Activated B cell treated with CpG ODN at 0.5 μM for 24 hours (primary cell): ENCODE results near the gene GLS2. TPM values are rescaled to one million over a fixed set of nuclear protein-coding genes. Genes with fewer than 3 reads are reported as not detected.

ENCODE experiments used
- ATAC-seq: fragments of 200-7000 bp; cut with Tn5 transposase; one replicate; pipeline ENCODE4 v1.10.0; 2021; ENCODE audit warnings: low read depth, mild to moderate bottlenecking, moderate library complexity
- CTCF ChIA-PET: fragments of 350-600 bp; sonication (Branson Sonifier 250); formaldehyde crosslinking; loops from one replicate; lab custom pipeline; 2021; ENCODE audit warnings: antibody characterized with exemption; lab: Charles Lee
- POLR2A ChIA-PET: fragments of 350-600 bp; sonication (Branson Sonifier 250); formaldehyde crosslinking; loops from one replicate; lab custom pipeline; 2021; ENCODE audit warnings: antibody characterized with exemption; lab: Charles Lee
- DNase-seq: peaks from one replicate; pipeline ENCODE4 v3.0.0; 2022
- H3K27ac Mint-ChIP-seq: one replicate; pipeline ENCODE4 v1.8.0; 2020; ENCODE audit warnings: mixed read lengths
- H3K27me3 Mint-ChIP-seq: one replicate; pipeline ENCODE4 v1.8.0; 2021; ENCODE audit warnings: mixed read lengths
- H3K36me3 Mint-ChIP-seq: one replicate; pipeline ENCODE4 v1.8.0; 2021; ENCODE audit warnings: low read depth, mixed read lengths
- H3K4me1 Mint-ChIP-seq: one replicate; pipeline ENCODE4 v1.8.0; 2021; ENCODE audit warnings: mixed read lengths
- H3K4me3 Mint-ChIP-seq: one replicate; pipeline ENCODE4 v1.8.0; 2020; ENCODE audit warnings: mild to moderate bottlenecking, mixed read lengths
- H3K9me3 Mint-ChIP-seq: one replicate; pipeline ENCODE4 v1.8.0; 2020; ENCODE audit warnings: mixed read lengths
- intact Hi-C: fragments of 100-400 bp; cut with micrococcal nuclease; formaldehyde crosslinking; loops from one replicate; pipeline ENCODE4 v1.15.1; 2024
- total RNA-seq: library from RNA; stranded (reverse); gene quantifications from 2 replicates; pipeline ENCODE4 v1.2.3, GENCODE V29; 2022
- TF ChIP-seq, protein P1 (sequence below): fragments of 200-600 bp; IDR thresholded peaks from one replicate; pipeline ENCODE4 v1.8.0; 2022; ENCODE audit warnings: antibody characterized with exemption, mild to moderate bottlenecking

Gene GLS2
- total RNA-seq, 1 donor from 2014 or later: 3.5 TPM

DNA sequence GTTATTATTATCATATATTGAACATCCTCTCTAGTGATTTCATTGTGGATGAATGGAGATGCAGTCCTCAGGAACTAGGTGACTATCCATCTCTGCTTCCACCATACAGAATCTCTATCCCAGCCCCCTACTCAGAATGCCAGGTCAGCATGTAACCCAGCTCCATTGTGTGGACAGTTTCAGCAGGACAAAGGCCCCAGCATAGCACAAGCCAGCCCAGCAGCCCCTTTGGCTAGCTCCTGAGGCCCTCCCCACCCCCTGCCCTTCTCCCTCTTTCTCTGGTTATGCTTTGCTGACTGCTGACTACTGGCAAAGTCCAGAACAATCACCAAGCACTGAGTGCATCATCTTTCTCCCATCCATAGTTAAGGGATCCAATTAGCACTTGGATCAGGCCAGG is 25.4 kb downstream of the GLS2 start:
- Mint-ChIP-seq H3K9me3 (no peaks in the 10 kb centered on the region), H3K27me3 (no peaks in the 10 kb centered on the region), H3K36me3 (no peaks in the 10 kb centered on the region), H3K4me1 (peaks cover 24% of the 10 kb centered on the region), H3K27ac (no peak overlapping the region), H3K4me3 (no peak overlapping the region)
- ChIA-PET POLR2A (interaction anchor here (0.6 to 5.8 kb wide), 3 partner anchors 104 to 147 kb away, joined by 3 to 47 read pairs (median 16); partner anchors contain the start of genes CNPY2 and STAT2), CTCF (interaction anchor here (0.9 to 4.9 kb wide), 7 partner anchors 12 to 416 kb away, joined by 3 to 51 read pairs (median 9); partner anchors contain the start of genes CNPY2, STAT2 and TIMELESS)
- intact Hi-C loops: no loop called here
- DNase-seq: no peak
- ATAC-seq: no peak
- TF ChIP-seq, protein P1, sequence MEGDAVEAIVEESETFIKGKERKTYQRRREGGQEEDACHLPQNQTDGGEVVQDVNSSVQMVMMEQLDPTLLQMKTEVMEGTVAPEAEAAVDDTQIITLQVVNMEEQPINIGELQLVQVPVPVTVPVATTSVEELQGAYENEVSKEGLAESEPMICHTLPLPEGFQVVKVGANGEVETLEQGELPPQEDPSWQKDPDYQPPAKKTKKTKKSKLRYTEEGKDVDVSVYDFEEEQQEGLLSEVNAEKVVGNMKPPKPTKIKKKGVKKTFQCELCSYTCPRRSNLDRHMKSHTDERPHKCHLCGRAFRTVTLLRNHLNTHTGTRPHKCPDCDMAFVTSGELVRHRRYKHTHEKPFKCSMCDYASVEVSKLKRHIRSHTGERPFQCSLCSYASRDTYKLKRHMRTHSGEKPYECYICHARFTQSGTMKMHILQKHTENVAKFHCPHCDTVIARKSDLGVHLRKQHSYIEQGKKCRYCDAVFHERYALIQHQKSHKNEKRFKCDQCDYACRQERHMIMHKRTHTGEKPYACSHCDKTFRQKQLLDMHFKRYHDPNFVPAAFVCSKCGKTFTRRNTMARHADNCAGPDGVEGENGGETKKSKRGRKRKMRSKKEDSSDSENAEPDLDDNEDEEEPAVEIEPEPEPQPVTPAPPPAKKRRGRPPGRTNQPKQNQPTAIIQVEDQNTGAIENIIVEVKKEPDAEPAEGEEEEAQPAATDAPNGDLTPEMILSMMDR: no peak

DNA sequence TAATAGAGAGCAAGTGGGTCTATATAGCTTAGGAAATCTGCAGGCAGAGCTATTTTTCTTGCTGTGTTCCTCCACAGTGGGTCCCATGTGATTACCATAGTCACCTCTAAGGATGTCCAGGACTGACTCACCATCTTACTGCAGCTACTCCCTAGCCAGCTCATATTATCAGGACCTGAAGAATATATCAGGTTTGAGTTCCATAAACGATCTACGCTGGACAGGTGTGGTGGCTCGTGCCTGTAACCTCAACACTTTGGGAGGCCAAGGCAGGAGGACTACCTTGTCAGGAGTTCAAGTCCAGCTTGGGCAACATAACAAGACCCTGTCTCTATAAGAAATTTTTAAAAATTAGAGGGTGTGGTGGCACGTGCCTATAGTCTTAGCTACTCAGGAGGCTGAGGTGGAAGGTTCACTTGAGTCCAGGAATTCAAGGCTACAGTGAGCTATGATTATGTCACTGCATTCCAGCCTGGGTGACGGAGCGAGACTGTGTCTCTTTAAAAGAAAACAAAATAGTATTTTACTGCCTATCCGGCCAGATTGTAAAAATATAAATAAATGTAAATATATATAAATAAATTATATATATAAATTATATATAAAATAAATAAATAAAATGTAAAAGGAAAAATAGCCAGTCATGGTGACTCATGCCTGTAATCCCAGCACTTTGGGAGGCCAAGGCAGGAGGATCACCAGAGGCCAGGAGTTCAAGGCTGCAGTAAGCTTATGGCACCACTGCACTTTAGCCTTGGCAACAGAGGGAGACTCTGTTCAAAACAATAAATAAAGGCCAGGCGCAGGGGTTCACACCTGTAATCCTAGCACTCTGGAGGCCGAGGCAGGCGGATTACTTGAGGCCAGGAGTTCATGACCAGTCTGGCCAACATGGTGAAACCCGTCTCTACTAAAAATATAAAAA is 26.5 kb downstream of the GLS2 start:
- ChIA-PET POLR2A (interaction anchor here (1.0 to 5.8 kb wide), 7 partner anchors 12 to 240 kb away, joined by 3 to 47 read pairs (median 5); partner anchors contain the start of genes CNPY2, GLS2, IL23A and PAN2), CTCF (interaction anchor here (0.7 to 4.9 kb wide), 10 partner anchors 85 to 343 kb away, joined by 3 to 51 read pairs (median 3); partner anchors contain the start of genes CNPY2, PAN2, RNF41 and STAT2)
- DNase-seq (no peak), ATAC-seq (no peak)
- peaks cover 22% of the 10 kb centered on the region for H3K4me1 Mint-ChIP-seq
- intact Hi-C loops: no loop called here
- peak overlapping the region; percentile 14 for H3K27ac Mint-ChIP-seq
- TF ChIP-seq, protein P1: no peak
- H3K9me3 Mint-ChIP-seq: no peaks in the 10 kb centered on the region
- no peaks in the 10 kb centered on the region for H3K27me3 Mint-ChIP-seq
- no peak overlapping the region for H3K4me3 Mint-ChIP-seq
- H3K36me3 Mint-ChIP-seq: no peaks in the 10 kb centered on the region

DNA sequence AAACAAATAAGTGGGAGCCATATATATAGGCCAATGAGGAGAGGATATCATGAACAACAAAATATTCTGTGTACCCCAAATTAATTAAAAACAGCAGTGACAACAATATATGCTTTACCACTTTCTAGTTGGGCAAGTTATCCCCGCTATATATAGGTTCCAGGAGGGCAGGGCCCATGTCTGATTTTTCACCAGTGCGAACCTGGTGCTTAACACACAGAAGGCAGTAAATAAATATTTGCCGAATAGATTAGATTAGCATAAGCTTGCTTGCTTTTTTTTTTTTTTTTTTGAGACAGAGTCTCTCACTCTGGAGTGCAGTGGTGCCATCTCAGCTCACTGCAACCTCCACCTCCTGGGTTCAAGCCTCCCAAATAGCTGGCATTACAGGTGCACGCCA is 30.1 kb downstream of the GLS2 start:
- DNase-seq (no peak), ATAC-seq (no peak)
- Mint-ChIP-seq H3K9me3 (no peaks in the 10 kb centered on the region), H3K36me3 (no peaks in the 10 kb centered on the region), H3K4me3 (no peak overlapping the region), H3K27ac (no peak overlapping the region), H3K27me3 (no peaks in the 10 kb centered on the region), H3K4me1 (peaks cover 16% of the 10 kb centered on the region)
- TF ChIP-seq, protein P1: no peak
- ChIA-PET CTCF (no interaction called here), POLR2A (interaction anchor here (0.6 to 4.5 kb wide), 2 partner anchors 9 to 128 kb away, joined by 5 to 46 read pairs; partner anchors contain the start of gene TIMELESS)
- intact Hi-C loops: no loop called here

DNA sequence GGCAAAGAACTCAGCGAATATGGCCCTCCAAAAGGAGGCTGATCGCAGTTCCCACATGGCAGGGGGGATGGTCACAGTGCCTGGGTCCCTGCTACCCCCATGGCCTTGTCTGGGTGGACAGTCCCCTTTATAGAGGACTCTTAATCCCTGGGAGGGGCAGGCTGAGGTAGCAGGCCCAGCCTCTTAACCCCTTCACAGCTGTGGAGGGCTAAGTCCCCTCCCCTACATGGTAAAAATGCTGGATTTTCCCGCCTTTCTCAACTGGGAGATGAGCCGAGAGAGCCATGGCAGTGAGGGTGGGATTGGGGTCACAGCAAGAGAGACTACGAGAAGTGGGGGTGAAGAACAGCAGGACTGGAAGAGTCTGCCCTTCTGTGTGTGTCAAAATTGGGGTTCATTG is 33.4 kb downstream of the GLS2 start, which contains the start of gene MIP:
MIP (minus strand) TSS at position 101 of the 400 bp plus-strand sequence; CDS start at position 57, 44 bp downstream.
- POLR2A ChIA-PET: interaction anchor here (0.5 kb wide), 1 partner anchor 160 kb away, joined by 5 read pairs; no protein-coding TSS in a partner anchor

More for the DNA sequence above, 33.4 kb downstream of the GLS2 start, which contains the start of gene MIP:
- Mint-ChIP-seq H3K36me3 (no peaks in the 10 kb centered on the region), H3K27ac (no peak within 1 kb of the TSS), H3K4me1 (peaks cover 7% of the 10 kb centered on the region), H3K4me3 (no peak within 1 kb of the TSS), H3K9me3 (no peaks in the 10 kb centered on the region), H3K27me3 (no peaks in the 10 kb centered on the region)
- ATAC-seq (no peak), DNase-seq (no peak)
- TF ChIP-seq, protein P1: no peak
- CTCF ChIA-PET: interaction anchor here (2.4 kb wide), 1 partner anchor 10 kb away, joined by 6 read pairs; no protein-coding TSS in a partner anchor
- intact Hi-C loops: no loop called here
